ENCODE data around the gene L2HGDH.
A peak's percentile ranks its signal among the peaks of the same experiment; 100 is the strongest.

L2HGDH gene

GRCh38 chr14:50229681-50230080, 82.3 kb downstream of the L2HGDH start:
- no peak for DNase-seq (ENCODE audit: low spot score)

GRCh38 chr14:50228313-50228712, 83.7 kb downstream of the L2HGDH start:
- DNase-seq (ENCODE audit: low spot score), result no peak

GRCh38 chr14:50225974-50226297, 86.1 kb downstream of the L2HGDH start:
- DNase-seq (ENCODE audit: low spot score), result no peak

- peak; percentile 80 for DNase-seq (ENCODE audit: low spot score)
Measured at GRCh38 chr14:50225067-50225973, 86.7 kb downstream of the L2HGDH start.

GRCh38 chr14:50222055-50222613, 89.9 kb downstream of the L2HGDH start:
- peak; percentile 34 for DNase-seq (ENCODE audit: low spot score)

- no peak for DNase-seq (ENCODE audit: low spot score)
Measured at GRCh38 chr14:50218501-50218900, 93.5 kb downstream of the L2HGDH start.

- no peak for DNase-seq (ENCODE audit: low spot score)
Measured at GRCh38 chr14:50215416-50215815, 96.6 kb downstream of the L2HGDH start.

GRCh38 chr14:50213795-50214194, 98.2 kb downstream of the L2HGDH start:
- DNase-seq (ENCODE audit: low spot score), result no peak

GRCh38 chr14:50212726-50213125, 99.3 kb downstream of the L2HGDH start:
- DNase-seq (ENCODE audit: low spot score), result no peak

GRCh38 chr14:50210074-50210473, 102.0 kb downstream of the L2HGDH start:
- no peak for DNase-seq (ENCODE audit: low spot score)

- DNase-seq (ENCODE audit: low spot score), result no peak
Measured at GRCh38 chr14:50198499-50198898, 113.5 kb downstream of the L2HGDH start.

GRCh38 chr14:50191499-50191898, 120.5 kb downstream of the L2HGDH start:
- DNase-seq (ENCODE audit: low spot score), result no peak

Measured in AG20443 (cell line).